GM12873 (cell line): Measurements from ENCODE around the gene PCDH9.

Experiments
- TF ChIP-seq, protein P1 (sequence below): IDR thresholded peaks from 2 replicates; pipeline ENCODE4 v1.5.1; 2012; ENCODE audit warnings: low read depth, mild to moderate bottlenecking, moderate library complexity, low read length, control low read depth; ENCODE audit not compliant: insufficient read depth; ENCODE audit errors: missing control alignments

Gene PCDH9

DNA sequence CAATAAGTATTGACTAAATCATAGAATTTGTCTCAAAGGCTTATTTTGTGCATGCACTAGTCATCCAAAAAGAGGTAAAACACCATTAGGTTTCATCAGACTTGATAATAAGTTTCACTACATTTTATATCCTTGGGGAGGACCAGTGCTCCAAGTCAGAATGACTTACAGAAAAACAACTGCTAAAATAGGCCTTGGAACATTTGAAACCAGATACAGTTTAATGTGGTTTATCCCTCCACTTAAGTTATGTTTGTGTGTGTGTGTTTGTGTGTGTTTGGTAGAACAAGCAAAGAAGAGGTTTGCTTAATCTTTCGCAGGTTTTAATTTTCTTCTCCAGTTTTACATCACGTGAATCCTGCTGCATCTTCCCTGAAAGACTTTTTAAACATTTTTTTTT lies 570.9 kb downstream of the PCDH9 start:
- TF ChIP-seq, protein P1, sequence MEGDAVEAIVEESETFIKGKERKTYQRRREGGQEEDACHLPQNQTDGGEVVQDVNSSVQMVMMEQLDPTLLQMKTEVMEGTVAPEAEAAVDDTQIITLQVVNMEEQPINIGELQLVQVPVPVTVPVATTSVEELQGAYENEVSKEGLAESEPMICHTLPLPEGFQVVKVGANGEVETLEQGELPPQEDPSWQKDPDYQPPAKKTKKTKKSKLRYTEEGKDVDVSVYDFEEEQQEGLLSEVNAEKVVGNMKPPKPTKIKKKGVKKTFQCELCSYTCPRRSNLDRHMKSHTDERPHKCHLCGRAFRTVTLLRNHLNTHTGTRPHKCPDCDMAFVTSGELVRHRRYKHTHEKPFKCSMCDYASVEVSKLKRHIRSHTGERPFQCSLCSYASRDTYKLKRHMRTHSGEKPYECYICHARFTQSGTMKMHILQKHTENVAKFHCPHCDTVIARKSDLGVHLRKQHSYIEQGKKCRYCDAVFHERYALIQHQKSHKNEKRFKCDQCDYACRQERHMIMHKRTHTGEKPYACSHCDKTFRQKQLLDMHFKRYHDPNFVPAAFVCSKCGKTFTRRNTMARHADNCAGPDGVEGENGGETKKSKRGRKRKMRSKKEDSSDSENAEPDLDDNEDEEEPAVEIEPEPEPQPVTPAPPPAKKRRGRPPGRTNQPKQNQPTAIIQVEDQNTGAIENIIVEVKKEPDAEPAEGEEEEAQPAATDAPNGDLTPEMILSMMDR, result no peak

DNA sequence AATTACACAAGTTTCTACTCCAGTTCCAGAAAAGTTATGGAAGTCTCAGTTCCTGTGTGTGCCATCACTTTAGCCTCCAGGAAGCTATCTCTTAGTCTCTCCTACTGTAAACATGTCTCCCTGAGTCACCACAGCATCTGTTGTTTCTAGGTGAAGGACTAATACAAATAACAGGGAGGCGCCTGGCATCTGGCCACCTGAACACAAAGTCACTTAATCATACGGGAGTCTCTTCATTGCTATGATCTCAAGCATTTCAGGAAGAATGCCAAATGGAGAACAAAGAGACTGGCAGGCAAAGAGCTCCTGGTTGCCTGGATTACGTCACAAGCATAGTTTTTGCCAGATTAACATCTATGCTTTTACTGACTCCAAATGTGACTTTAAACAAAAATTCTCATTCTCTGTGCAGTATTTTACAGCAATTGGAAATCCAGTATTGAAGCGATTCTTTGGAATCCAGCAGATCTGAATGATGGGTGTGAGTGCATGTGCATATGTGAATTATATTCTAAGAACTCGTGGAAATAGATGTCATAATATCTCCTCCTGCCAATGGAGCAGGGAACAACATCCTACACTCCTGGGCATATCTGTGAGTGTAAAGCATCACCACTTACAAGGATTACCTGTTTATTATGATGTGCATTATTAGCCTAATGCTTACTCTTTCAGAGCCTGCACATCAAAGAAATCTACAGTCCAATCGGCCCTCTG lies 572.8 kb downstream of the PCDH9 start:
- TF ChIP-seq, protein P1, result no peak

DNA sequence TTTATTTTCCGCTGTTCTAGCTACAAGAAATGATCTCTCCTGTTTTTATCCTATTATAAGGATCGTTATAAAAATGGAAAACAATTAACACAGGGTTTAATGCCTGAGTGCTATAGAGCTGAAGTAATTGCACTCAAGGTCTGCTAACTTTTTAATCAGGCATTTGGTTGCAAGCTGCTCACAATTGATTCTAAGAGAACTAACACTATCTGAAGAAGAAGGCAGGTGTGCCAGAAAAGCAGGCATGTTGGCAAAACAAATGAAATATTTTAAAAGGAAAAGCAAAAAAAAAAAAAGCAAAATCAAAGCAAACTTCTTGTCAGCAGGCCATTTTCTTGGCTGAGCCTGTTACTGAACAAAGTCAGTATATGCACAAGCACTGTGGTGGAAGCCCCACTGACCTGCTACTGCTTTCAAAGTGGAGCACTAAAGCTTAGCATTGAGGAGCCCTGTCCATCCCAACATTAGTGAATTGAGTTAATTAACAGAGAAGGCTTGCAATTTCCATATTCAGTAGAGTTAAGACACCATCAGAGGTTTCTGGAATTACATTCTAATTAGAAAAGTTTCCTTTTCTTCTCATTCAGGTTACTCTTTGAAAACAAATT lies 574.2 kb downstream of the PCDH9 start:
- TF ChIP-seq, protein P1, result no peak

DNA sequence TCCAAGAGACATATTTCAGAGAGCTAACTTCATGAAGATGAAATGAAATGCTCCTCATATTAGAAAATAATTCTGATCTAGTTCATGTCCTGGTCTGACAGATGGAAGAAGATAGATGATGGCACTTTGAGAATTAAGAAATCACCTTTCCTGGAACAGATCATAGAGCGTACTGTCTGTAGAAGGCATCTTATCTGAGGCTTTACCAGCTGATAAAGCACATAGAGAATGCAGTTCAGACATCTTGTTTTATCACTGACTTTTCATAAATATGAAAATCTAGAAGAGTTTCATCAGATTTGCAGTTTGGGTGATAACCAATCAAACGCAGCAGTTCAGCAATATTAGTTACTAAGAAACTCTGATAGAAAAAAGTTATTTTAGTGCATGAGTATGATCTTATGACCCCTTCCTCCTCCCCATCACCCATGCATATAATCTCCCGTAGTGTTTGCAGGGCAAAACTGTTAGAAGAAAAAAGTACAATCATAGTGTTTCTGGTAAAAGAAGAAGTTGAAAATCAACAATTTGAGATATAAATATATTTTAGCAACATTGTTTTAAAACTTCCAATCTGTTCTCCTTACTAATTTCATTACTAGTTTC lies 585.2 kb downstream of the PCDH9 start:
- TF ChIP-seq, protein P1, result no peak

DNA sequence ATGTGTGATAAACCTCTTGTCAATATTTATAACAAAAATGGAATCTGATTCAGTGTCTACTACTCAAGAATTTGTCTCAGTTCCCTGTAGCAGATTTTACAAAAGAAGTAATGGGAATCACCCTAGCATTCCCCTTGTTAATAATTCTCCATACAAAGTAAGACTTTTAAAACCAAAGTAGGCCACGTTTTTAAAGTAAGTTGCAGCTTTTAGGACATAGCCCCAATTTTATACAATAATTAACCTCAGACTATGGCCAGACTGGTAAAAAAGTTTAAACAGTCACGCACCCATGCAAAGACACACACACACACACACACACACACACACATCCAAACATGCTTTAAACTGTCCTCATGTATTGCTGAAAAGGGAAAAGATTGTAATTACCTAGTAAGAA lies 589.9 kb downstream of the PCDH9 start:
- TF ChIP-seq, protein P1, result no peak

DNA sequence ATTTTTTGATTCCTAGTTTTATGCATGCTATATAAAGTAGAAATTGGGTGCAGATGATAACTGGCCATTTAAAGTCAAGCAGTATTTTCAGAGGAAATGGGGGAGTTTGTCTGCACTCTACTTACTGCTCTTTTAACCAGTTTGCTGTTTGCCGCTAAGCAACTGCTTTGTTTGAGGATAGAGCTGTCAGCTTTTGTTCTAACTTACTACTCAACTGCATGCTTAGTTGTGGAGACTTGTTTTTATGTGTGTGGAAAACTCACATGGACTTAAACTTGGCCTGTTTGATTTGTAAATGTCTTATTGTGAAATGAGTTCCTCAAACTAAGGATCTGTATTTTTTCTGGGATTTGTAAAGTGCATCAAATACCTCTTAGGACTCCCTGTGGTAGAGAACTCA lies 591.1 kb downstream of the PCDH9 start:
- TF ChIP-seq, protein P1, result no peak

DNA sequence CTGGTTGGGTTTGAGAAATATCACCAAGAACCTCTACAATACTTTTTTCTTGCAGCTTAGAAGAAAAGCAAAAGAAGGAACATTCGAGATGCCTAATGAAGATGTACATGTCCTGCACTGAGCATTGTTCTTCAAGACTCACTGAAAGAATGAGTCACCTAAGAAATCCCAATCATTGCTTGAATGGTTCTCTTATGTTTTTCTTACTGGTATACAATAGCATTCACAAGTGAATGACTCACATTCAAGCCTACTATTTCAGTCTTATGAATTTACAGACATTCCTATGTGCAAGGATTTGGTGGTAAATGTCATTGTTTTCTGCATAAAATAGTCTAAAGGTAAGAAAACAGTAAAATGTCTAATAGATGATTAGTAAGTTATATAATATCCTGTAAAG lies 594.6 kb downstream of the PCDH9 start:
- TF ChIP-seq, protein P1, result no peak
